ENCODE data around the gene SLC5A8.

The SLC5A8 gene, protein sequence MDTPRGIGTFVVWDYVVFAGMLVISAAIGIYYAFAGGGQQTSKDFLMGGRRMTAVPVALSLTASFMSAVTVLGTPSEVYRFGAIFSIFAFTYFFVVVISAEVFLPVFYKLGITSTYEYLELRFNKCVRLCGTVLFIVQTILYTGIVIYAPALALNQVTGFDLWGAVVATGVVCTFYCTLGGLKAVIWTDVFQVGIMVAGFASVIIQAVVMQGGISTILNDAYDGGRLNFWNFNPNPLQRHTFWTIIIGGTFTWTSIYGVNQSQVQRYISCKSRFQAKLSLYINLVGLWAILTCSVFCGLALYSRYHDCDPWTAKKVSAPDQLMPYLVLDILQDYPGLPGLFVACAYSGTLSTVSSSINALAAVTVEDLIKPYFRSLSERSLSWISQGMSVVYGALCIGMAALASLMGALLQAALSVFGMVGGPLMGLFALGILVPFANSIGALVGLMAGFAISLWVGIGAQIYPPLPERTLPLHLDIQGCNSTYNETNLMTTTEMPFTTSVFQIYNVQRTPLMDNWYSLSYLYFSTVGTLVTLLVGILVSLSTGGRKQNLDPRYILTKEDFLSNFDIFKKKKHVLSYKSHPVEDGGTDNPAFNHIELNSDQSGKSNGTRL

GRCh38 chr12:101209319-101210302, at the start of gene SLC5A8:
SLC5A8 (minus strand) TSS chr12:101210238; CDS start chr12:101209848, 390 bp downstream.
- DNase-seq = no peak

DNA sequence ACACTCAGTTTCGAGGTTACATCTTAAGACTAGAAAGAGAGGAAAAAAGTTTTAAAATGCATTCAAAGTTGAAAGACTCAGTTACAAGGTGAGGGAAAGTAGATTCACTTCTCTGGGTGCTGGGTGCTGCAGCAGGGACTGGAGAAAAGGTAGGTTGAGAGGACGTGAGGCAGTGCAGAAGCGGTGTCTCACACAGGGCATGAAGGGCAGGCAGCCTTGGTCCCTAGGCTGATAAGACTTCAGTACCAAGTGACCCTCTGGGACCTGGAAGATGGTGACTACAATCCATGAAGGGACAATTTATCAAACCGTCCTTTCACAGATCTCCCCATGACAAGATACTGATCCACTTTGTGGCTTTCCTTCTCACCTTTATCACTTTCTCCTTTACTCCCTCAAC, 47.3 kb upstream of the SLC5A8 start:
- DNase-seq = no peak

DNA sequence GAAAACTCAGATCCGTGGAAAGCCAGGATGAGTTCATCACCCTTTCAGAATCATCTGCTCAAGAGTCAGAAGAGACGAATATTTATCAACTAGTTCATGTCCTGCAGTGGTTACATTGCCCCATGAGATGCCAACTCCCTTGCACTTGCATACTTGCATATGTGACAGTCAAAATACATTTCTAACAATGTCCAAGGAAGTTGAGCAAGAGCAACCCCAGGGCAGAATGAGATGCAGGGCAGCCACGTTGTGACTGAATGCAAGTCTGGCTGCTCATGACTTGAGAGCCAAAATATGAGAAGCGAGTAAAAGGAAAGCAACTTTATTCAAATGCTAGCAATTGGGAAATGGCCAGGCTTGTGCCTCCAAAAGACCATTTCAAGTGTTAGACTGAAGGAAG, 46.2 kb upstream of the SLC5A8 start:
- DNase-seq = no peak

- no peak for DNase-seq
Measured at GRCh38 chr12:101243616-101244015, 33.6 kb upstream of the SLC5A8 start.

GRCh38 chr12:101243074-101243473, 33.0 kb upstream of the SLC5A8 start:
- no peak for DNase-seq

DNA sequence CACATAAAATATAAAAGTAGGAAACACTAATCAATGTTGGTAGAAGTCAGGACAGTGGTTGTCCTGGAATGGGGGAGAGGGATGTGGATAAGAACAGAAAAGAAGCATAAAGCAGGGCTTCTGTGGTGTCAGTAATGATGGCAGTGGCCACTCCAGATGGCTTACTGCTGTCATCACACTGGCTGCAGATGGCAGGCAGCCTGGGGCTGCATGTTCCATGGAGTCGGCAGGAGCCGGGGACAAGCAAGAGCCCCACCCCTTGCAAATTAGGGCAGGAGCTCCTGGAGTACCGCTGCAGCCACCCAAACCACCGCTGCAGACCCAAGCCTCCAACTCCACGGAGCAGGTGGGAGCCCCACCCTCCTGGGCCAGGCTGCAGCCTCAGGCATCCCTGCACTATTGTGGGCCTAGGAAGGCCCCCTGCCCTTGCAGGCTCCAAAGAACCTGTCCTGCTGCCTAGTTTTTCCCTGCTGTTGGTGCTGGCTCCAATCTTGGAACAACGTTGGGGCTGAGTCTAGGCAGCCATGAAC, 28.8 kb upstream of the SLC5A8 start:
- DNase-seq = no peak

- no peak for DNase-seq
Measured at GRCh38 chr12:101238306-101238705, 28.3 kb upstream of the SLC5A8 start.

GRCh38 chr12:101235686-101236085, 25.6 kb upstream of the SLC5A8 start:
- DNase-seq = no peak

DNA sequence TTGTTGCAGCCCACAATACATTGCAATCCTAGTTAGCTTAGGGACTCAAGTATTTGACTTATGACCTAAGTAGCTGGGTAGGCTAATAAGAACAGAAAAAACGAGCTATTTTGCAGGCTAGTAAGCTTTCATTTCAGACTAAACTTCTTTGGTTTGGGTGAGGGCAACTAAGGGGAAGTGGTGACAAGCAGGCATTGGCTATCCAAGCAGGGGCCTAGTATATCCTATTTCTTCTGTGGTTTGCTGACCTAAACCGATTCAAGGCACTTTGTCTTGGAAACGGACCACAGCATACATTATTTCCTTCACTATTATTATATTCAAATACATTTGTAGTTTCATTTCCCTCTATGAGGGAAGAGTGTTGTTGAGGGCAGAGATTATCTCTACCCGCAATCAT, 21.6 kb upstream of the SLC5A8 start:
- no peak for DNase-seq

GRCh38 chr12:101230547-101230946, 20.5 kb upstream of the SLC5A8 start:
- DNase-seq = no peak

GRCh38 chr12:101229841-101230241, 19.8 kb upstream of the SLC5A8 start:
- DNase-seq = no peak

DNA sequence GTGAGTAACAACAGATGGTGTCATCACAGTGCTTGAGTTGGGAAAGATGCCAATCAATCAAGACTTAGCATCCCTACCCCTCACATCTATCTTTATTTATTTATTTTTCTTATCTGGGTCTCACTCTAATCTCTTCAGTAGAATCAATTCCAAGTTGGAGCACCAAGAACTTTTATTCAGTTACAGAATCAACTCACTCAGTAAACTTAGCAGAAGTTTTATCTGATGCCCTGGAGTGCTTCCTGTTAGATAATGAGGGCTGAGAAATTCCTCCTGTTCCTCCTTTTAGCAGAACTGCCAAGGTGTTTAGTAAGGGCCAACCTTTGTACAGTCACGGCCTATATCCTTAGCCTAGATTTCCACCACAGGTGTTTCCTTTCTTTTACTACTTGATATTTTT, 11.3 kb upstream of the SLC5A8 start:
- DNase-seq = no peak

GRCh38 chr12:101216810-101217209, 6.8 kb upstream of the SLC5A8 start:
- no peak for DNase-seq

- DNase-seq = no peak
Measured at GRCh38 chr12:101207086-101207780, 2.8 kb downstream of the SLC5A8 start.

DNA sequence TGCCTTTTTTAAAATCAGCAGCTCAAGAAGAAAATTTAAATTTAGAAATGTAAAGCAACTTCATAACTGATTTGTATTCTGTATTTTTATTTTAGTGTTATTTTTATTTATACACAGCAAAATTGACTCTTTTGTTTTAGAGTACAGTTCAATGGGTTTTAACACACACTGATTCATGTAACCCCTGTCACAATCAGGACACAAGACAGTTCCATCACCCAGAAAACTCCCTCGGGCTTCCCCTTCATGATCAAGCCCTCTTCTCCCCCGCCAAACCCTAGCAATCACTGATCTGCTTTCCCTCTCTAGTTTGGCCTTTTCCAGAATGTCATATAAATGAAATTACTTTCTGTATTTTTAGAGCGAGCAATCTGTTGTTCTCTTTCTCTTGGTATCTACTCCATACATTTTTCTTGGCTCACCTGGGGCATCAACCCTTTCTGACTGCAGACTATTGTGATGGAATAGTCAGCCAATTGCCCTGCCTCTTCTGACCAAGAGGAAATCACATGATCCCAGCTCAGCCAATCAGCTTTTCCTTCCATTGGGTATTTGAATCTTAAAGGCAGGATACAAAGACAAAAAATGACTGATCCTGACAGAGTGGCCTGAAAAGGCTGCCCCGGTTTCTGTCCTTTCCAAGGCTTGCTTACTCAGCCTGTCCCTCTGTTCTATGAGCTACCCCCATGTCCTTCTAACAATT, 5.3 kb downstream of the SLC5A8 start:
- no peak for DNase-seq

GRCh38 chr12:101200824-101201223, 9.2 kb downstream of the SLC5A8 start:
- no peak for DNase-seq

GRCh38 chr12:101200145-101200544, 9.9 kb downstream of the SLC5A8 start:
- DNase-seq = no peak

DNA sequence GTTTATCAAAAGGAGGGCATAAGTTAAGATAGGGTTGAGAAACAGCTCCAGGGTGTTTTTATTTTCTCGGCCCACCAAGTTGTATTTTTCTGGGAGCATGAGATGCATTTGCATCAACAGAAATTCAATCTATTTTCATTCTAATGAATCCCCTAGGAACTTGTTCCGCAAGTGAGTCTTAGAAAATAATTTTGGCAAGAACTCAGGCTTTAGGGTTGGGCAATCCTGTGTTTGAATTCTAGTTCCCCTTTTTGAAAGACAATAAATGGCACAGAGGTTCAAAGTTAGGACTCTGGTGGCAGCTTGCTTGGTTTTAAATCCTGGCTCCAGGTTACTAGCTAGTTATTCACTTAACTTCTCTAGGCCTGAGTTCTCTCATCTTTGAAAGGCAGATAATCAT, 23.7 kb downstream of the SLC5A8 start:
- DNase-seq = no peak

DNA sequence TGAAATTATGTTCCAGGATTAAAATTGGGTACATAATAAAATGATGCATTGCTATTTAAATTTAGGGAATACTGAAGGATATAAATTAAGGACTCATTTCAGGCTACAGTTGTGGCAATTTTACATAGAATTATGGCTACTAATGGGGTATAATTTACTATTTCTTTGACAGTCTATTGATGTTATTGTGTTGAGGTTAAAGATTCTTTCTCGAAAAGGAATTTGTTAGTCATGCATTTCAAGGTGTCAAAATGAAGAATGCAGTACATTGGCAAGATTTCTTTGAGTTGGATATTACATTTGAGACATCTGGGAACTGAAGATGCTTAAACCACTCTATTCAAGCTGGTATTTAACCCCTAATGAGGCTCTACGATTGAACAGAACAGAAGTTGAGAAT, 28.3 kb downstream of the SLC5A8 start:
- no peak for DNase-seq

- DNase-seq = no peak
Measured at GRCh38 chr12:101174541-101174940, 35.5 kb downstream of the SLC5A8 start.

- DNase-seq = no peak
Measured at GRCh38 chr12:101173197-101173749, 36.8 kb downstream of the SLC5A8 start.

DNA sequence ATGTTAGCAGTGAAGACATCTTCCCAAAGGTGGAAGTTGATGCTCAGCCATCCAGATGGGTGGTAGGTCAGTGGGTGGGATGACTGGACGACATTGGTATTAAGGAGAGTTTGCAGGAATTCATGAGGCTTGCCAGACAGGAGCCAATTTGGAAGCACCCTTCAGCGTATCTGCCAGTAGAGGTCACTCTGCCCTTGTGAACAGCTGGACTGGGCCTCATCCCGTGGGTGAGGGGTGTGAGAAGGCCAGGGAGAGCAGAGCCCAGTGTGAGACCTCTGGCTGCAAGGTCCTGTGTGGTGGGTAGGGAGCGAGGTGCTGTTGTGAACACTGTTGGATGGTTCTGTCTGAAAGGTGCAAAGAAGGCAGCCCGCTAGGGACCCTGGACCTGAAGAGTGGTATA, 37.7 kb downstream of the SLC5A8 start:
- no peak for DNase-seq
